Hematopoietic multipotent progenitor cell treated with erythropoietin and hydrocortisone succinate and interleukin-3 and kit ligand, for 15 days (in vitro differentiated cells): ENCODE results near the gene NOTUM.
"Not testable (repeated sequence)": the region's sequence is repeated elsewhere in the genome, so short reads cannot be mapped to it uniquely, and the experiment has no call there.

Experiments used
- DNase-seq: peaks from one replicate; pipeline ENCODE4 v3.0.0-alpha.2; 2015; ENCODE audit warnings: low spot score

The NOTUM gene

GRCh38 chr17:81923302-81924260, 37.4 kb downstream of the NOTUM start:
- DNase-seq, result peak; percentile 93

- DNase-seq, result peak; percentile 36
These were observed 38.3 kb downstream of the NOTUM start for GRCh38 chr17:81922566-81923301.

GRCh38 chr17:81921996-81922565, 38.9 kb downstream of the NOTUM start:
- no peak for DNase-seq

- DNase-seq, result no peak
These were observed 39.5 kb downstream of the NOTUM start for GRCh38 chr17:81921537-81921862.

GRCh38 chr17:81920612-81921536, 40.1 kb downstream of the NOTUM start:
- DNase-seq, result no peak

GRCh38 chr17:81918832-81919545, 42.0 kb downstream of the NOTUM start:
- peak; percentile 68 for DNase-seq

- not testable (repeated sequence) for DNase-seq
These were observed 42.7 kb downstream of the NOTUM start for GRCh38 chr17:81918333-81918669.

- DNase-seq, result peak; percentile 88
These were observed 43.2 kb downstream of the NOTUM start, which contains the start of gene SIRT7 for GRCh38 chr17:81917565-81918332. Gene SIRT7, minus strand, starts transcription at chr17:81918176. Its CDS starts 45 bp downstream, at chr17:81918131.

GRCh38 chr17:81916234-81917001, 44.6 kb downstream of the NOTUM start:
- peak; percentile 68 for DNase-seq

- no peak for DNase-seq
These were observed 45.7 kb downstream of the NOTUM start for GRCh38 chr17:81915331-81915730.

- DNase-seq, result no peak
These were observed 46.7 kb downstream of the NOTUM start for GRCh38 chr17:81914103-81914850.

- DNase-seq, result no peak
These were observed 47.4 kb downstream of the NOTUM start for GRCh38 chr17:81913394-81914102.

GRCh38 chr17:81912441-81913309, 48.3 kb downstream of the NOTUM start:
- DNase-seq, result peak; percentile 39

GRCh38 chr17:81911969-81912368, 49.0 kb downstream of the NOTUM start:
- no peak for DNase-seq

GRCh38 chr17:81911277-81911961, 49.6 kb downstream of the NOTUM start, which contains the start of gene PCYT2:
Gene PCYT2, minus strand, starts transcription at chr17:81911399. Its CDS starts 44 bp downstream, at chr17:81911355.
- DNase-seq, result peak; percentile 92

- DNase-seq, result no peak
These were observed 50.1 kb downstream of the NOTUM start for GRCh38 chr17:81910840-81911276.
